ENCODE results near the gene RBBP5. TPM values are rescaled to one million over a fixed set of nuclear protein-coding genes. Genes with fewer than 3 reads are reported as not detected.
"Not testable (repeated sequence)": the region's sequence is repeated elsewhere in the genome, so short reads cannot be mapped to it uniquely, and the experiment has no call there.

RBBP5 gene
- total RNA-seq, 2 experiments from 2014 or later = 18.8 to 21.6 TPM

- no peak overlapping the region for H3K27ac Mint-ChIP-seq
- intact Hi-C loops (cut with micrococcal nuclease) = no loop called here
- POLR2A ChIA-PET = no interaction called here
- no peaks in the 10 kb centered on the region for H3K27me3 Mint-ChIP-seq
- TF ChIP-seq CTCF (IDR thresholded peaks at IDR 0.05) = no peak
- H3K4me3 Mint-ChIP-seq = no peak overlapping the region
- peaks cover 35% of the 10 kb centered on the region for H3K4me1 Mint-ChIP-seq (ENCODE audit: low read depth)
- CTCF ChIA-PET = interaction anchor here (1.4 to 1.5 kb wide), 2 partner anchors 27 to 179 kb away, joined by 3 to 4 read pairs; no protein-coding TSS in a partner anchor
- ATAC-seq (no peak), DNase-seq (no peak)
- peaks cover 37% of the 10 kb centered on the region for H3K36me3 Mint-ChIP-seq (ENCODE audit: low read depth)
- H3K9me3 Mint-ChIP-seq = no peaks in the 10 kb centered on the region
These were observed 46.5 kb upstream of the RBBP5 start for GRCh38 chr1:205168291-205168690.

- ATAC-seq (no peak), DNase-seq (no peak)
- H3K36me3 Mint-ChIP-seq (ENCODE audit: low read depth) = peaks cover 58% of the 10 kb centered on the region
- no peak overlapping the region for H3K4me3 Mint-ChIP-seq
- CTCF ChIA-PET = interaction anchor here (2.8 kb wide), 1 partner anchor 21 kb away, joined by 15 read pairs; no protein-coding TSS in a partner anchor
- H3K4me1 Mint-ChIP-seq (ENCODE audit: low read depth) = peaks cover 4% of the 10 kb centered on the region
- intact Hi-C loops (cut with micrococcal nuclease) = no loop called here
- POLR2A ChIA-PET = interaction anchor here (0.6 kb wide), 1 partner anchor 9 kb away, joined by 3 read pairs; no protein-coding TSS in a partner anchor
- no peaks in the 10 kb centered on the region for H3K27me3 Mint-ChIP-seq
- no peaks in the 10 kb centered on the region for H3K9me3 Mint-ChIP-seq
- TF ChIP-seq CTCF (IDR thresholded peaks at IDR 0.05) = no peak
- H3K27ac Mint-ChIP-seq = no peak overlapping the region
These were observed 40.5 kb upstream of the RBBP5 start for GRCh38 chr1:205162301-205162700.

- H3K9me3 Mint-ChIP-seq = peaks cover 12% of the 10 kb centered on the region
- POLR2A ChIA-PET = no interaction called here
- ATAC-seq (no peak), DNase-seq (no peak)
- intact Hi-C loops (cut with micrococcal nuclease) = no loop called here
- CTCF ChIA-PET = interaction anchor here (1.2 kb wide), 1 partner anchor 31 kb away, joined by 3 read pairs; no protein-coding TSS in a partner anchor
- no peak overlapping the region for H3K4me3 Mint-ChIP-seq
- TF ChIP-seq CTCF (IDR thresholded peaks at IDR 0.05) = no peak
- H3K4me1 Mint-ChIP-seq (ENCODE audit: low read depth) = peaks cover 4% of the 10 kb centered on the region
- H3K27ac Mint-ChIP-seq = no peak overlapping the region
- no peaks in the 10 kb centered on the region for H3K27me3 Mint-ChIP-seq
- H3K36me3 Mint-ChIP-seq (ENCODE audit: low read depth) = peaks cover 66% of the 10 kb centered on the region
These were observed 39.3 kb upstream of the RBBP5 start for GRCh38 chr1:205161076-205161475.

- no peak for TF ChIP-seq CTCF (IDR thresholded peaks at IDR 0.05)
- ChIA-PET CTCF (interaction anchor here (1.1 to 2.5 kb wide), 4 partner anchors 14 to 115 kb away, joined by 4 to 27 read pairs (median 10); no protein-coding TSS in a partner anchor), POLR2A (interaction anchor here (1.0 to 1.1 kb wide), 2 partner anchors 10 to 98 kb away, joined by 3 read pairs; no protein-coding TSS in a partner anchor)
- DNase-seq (no peak), ATAC-seq (no peak)
- Mint-ChIP-seq H3K27ac (no peak overlapping the region), H3K36me3 (ENCODE audit: low read depth) (peaks cover 79% of the 10 kb centered on the region), H3K4me1 (ENCODE audit: low read depth) (no peaks in the 10 kb centered on the region), H3K27me3 (no peaks in the 10 kb centered on the region), H3K9me3 (peaks cover 17% of the 10 kb centered on the region), H3K4me3 (no peak overlapping the region)
- intact Hi-C loops (cut with micrococcal nuclease) = no loop called here
These were observed 36.4 kb upstream of the RBBP5 start for GRCh38 chr1:205158048-205158616.

- POLR2A ChIA-PET; H3K27ac Mint-ChIP-seq; H3K4me1 Mint-ChIP-seq (ENCODE audit: low read depth); DNase-seq; ATAC-seq; H3K27me3 Mint-ChIP-seq; H3K4me3 Mint-ChIP-seq; intact Hi-C loops (cut with micrococcal nuclease): not testable (repeated sequence)
- CTCF ChIA-PET = interaction anchor here (0.7 to 1.9 kb wide), 2 partner anchors 14 to 40 kb away, joined by 3 to 8 read pairs; no protein-coding TSS in a partner anchor
- Mint-ChIP-seq H3K9me3 (peaks cover 17% of the 10 kb centered on the region), H3K36me3 (ENCODE audit: low read depth) (peaks cover 64% of the 10 kb centered on the region)
These were observed 34.0 kb upstream of the RBBP5 start for GRCh38 chr1:205155665-205156377.
